Measurements from ENCODE around the gene PIEZO2.
A peak's percentile ranks its signal among the peaks of the same experiment; 100 is the strongest.

Gene PIEZO2

DNA sequence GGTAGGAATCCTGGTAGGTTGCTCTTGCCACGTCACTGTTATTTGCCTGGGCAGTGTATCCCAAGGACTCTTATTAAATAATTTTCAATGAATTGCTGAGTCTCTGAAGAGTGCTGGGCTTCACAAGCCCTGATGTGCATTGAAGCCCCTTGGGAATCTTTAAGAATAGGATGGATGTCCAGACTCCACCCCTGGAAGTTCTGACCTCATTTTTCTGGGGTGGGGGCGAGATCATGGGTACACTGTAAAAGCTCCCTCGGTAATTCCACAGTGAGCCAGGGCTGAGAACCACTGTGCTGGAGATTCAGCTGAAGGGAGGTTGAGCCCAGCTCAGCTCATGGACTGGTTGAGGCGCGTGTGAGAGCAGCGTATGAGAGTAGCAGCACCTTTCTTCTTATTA lies 140.2 kb downstream of the PIEZO2 start:
- TF ChIP-seq, protein P1, sequence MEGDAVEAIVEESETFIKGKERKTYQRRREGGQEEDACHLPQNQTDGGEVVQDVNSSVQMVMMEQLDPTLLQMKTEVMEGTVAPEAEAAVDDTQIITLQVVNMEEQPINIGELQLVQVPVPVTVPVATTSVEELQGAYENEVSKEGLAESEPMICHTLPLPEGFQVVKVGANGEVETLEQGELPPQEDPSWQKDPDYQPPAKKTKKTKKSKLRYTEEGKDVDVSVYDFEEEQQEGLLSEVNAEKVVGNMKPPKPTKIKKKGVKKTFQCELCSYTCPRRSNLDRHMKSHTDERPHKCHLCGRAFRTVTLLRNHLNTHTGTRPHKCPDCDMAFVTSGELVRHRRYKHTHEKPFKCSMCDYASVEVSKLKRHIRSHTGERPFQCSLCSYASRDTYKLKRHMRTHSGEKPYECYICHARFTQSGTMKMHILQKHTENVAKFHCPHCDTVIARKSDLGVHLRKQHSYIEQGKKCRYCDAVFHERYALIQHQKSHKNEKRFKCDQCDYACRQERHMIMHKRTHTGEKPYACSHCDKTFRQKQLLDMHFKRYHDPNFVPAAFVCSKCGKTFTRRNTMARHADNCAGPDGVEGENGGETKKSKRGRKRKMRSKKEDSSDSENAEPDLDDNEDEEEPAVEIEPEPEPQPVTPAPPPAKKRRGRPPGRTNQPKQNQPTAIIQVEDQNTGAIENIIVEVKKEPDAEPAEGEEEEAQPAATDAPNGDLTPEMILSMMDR (IDR thresholded peaks at IDR 0.05; ENCODE audit: low read depth, low read length, missing control alignments) = no peak
- DNase-seq (ENCODE audit: low read depth) = no peak
- no peak overlapping the region for H3K4me3 ChIP-seq (ENCODE audit: low read depth, low read length)
- in situ Hi-C loops (cut with HindIII; ENCODE audit: low sequenced_read_pairs) = no loop called here

DNA sequence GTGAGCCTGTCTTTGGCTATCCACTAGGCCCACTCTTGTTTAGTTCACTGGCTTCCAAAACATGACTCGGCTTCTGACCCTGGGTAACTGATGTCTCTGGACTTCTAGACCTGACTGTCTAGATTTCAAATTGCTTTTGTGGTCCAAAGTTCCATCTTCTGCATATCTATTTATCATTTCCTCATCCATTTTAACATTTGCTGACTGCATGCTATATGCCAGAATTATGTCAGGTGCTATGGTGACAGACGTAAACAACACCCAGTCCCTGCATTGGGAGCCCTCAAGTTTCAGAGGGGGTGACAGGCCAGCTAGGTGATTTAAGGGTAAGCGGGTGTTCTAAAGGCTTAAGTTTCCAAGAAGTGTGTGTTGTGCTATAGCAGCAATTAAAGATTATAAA lies 140.9 kb downstream of the PIEZO2 start:
- in situ Hi-C loops (cut with HindIII; ENCODE audit: low sequenced_read_pairs) = no loop called here
- no peak for DNase-seq (ENCODE audit: low read depth)
- H3K4me3 ChIP-seq (ENCODE audit: low read depth, low read length) = no peak overlapping the region
- TF ChIP-seq, protein P1 (IDR thresholded peaks at IDR 0.05; ENCODE audit: low read depth, low read length, missing control alignments) = no peak

DNA sequence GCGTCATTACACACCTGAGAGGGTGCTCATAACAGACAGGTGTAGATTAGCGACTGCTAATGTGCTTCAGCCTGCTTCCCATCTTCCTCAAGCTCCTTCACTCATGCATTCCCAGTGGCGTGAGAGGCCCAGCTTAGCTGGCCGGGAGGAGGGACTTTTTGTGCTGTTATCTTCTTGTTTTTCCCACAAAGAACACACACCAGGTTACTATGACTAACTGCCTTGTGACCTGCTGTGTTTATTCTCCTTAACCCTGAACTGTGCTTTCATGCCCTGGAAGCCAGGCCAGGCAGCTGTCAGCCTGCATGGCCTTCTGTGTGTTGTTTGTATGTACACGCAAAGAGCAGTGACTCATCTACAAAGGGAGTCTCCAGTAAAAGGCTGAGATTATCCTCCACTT lies 143.8 kb downstream of the PIEZO2 start:
- in situ Hi-C loops (cut with HindIII; ENCODE audit: low sequenced_read_pairs) = no loop called here
- H3K4me3 ChIP-seq (ENCODE audit: low read depth, low read length) = no peak overlapping the region
- peak; percentile 49 for DNase-seq (ENCODE audit: low read depth)
- TF ChIP-seq, protein P1 (IDR thresholded peaks at IDR 0.05; ENCODE audit: low read depth, low read length, missing control alignments) = no peak

DNA sequence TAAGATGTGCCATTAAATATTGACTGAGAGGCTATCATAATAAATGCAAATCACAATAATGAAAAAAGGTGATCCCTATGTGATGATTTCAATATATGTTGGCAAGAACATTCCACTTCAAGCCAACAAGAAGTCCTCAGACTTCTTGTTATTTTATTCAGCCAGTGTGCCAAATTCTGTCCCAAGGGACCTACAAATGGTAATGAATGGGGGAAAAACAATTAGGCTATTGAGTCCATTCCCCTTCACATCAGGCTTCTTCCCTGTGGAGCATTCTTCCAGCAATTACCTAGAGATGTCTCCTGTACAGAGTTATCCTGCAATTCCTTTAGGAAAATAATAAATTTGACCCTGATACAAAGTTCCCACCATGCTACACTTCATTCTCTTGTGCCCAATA lies 144.4 kb downstream of the PIEZO2 start:
- no peak for DNase-seq (ENCODE audit: low read depth)
- in situ Hi-C loops (cut with HindIII; ENCODE audit: low sequenced_read_pairs) = no loop called here
- TF ChIP-seq, protein P1 (IDR thresholded peaks at IDR 0.05; ENCODE audit: low read depth, low read length, missing control alignments) = no peak
- H3K4me3 ChIP-seq (ENCODE audit: low read depth, low read length) = no peak overlapping the region

DNA sequence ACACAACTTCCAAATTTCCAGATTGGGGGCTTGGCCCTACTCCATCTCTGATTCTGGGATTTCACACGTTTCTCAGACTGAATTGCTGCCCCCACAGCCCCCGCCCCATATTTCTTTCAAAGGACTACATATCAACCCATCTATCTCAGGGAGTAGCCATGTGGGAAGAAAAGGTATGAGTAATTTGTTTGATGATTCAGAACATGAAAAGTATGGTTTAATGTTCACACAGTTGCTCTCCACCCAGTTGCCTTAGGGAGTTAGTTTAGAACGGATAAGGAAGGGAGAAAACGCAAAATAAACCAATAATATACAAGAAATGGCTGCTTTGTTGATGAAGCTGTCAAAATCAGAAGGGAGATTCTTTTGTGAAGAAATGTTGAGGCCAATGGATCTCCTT lies 145.1 kb downstream of the PIEZO2 start:
- no peak for DNase-seq (ENCODE audit: low read depth)
- TF ChIP-seq, protein P1 (IDR thresholded peaks at IDR 0.05; ENCODE audit: low read depth, low read length, missing control alignments) = no peak
- in situ Hi-C loops (cut with HindIII; ENCODE audit: low sequenced_read_pairs) = no loop called here
- no peak overlapping the region for H3K4me3 ChIP-seq (ENCODE audit: low read depth, low read length)

DNA sequence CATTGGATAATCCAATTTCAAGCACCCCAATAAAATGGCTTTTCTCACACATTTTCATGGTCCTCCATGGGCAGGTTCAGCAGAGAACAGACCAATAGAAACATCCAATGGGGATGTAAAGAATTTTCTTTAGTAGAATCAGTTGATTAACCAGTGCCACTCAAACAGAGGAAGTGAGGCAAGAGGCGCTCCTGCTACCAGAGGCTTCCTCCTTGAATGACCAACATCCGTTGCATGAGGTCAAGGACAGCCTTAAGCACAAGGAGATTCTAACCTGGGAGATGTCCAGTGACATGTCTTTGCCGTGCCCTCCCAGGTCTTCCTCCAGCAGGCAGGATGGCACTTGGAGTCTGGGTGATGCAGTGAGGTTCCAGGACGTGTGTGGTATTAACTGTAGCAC lies 146.6 kb downstream of the PIEZO2 start:
- in situ Hi-C loops (cut with HindIII; ENCODE audit: low sequenced_read_pairs) = no loop called here
- TF ChIP-seq, protein P1 (IDR thresholded peaks at IDR 0.05; ENCODE audit: low read depth, low read length, missing control alignments) = no peak
- no peak for DNase-seq (ENCODE audit: low read depth)

DNA sequence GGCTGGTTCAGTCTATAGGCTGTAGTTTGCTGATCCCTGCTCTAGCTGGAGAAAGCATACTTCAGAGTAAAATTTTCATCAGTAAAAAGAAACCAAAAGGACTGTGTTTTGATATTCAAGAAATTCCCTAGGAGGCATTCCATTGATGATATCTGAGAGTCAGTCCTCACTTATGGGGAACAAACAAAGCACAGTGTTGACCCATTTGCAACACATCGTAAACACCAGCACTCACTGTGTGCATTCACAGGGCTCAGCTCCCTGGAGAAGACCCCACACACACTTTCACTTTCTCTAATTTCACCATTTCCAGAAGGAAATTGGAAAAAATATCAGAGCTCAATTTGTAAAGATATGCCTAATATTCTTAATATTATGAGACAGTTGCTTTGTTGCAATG lies 147.1 kb downstream of the PIEZO2 start:
- TF ChIP-seq, protein P1 (IDR thresholded peaks at IDR 0.05; ENCODE audit: low read depth, low read length, missing control alignments) = no peak
- no peak for DNase-seq (ENCODE audit: low read depth)
- H3K4me3 ChIP-seq (ENCODE audit: low read depth, low read length) = no peak overlapping the region
- in situ Hi-C loops (cut with HindIII; ENCODE audit: low sequenced_read_pairs) = no loop called here

More for the DNA sequence above, 146.6 kb downstream of the PIEZO2 start:
- no peak overlapping the region for H3K4me3 ChIP-seq (ENCODE audit: low read depth, low read length)

Measured in astrocyte of the cerebellum (primary cell).